Endothelial cell of umbilical vein (primary cell): Measurements from ENCODE around the gene NMNAT3. TPM values are rescaled to one million over a fixed set of nuclear protein-coding genes. Genes with fewer than 3 reads are reported as not detected.

Experiments
- BruUV-seq: library from RNA; stranded (reverse); fragments of 400-500 nt; replicated peaks from 2 replicates; lab custom pipeline; 2021; lab: Mats Ljungman, UMichigan
- CTCF ChIA-PET: fragments of 300-600, 350-600 bp; sonication (Branson Sonifier 250); formaldehyde crosslinking; loops from one replicate; lab custom pipeline; 2021; ENCODE audit warnings: antibody characterized with exemption, inconsistent platforms; lab: Charles Lee
- POLR2A ChIA-PET: fragments of 300-600, 350-600 bp; sonication (Branson Sonifier 250); formaldehyde crosslinking; loops from one replicate; lab custom pipeline; 2021; ENCODE audit warnings: antibody characterized with exemption, inconsistent platforms; lab: Charles Lee
- DNase-seq: peaks from one replicate; pipeline ENCODE4 v3.0.0-alpha.2; 2011; ENCODE audit warnings: low read depth, low spot score
- FAIRE-seq: peaks from 2 replicates; lab custom pipeline; 2011; peaks lifted over from hg19 to GRCh38; lab: Jason Lieb, UNC
- H2AFZ ChIP-seq: 2 replicates; pipeline ENCODE4 v1.6.0; 2012; ENCODE audit warnings: low read depth, low read length, control low read depth, inconsistent platforms
- H3K27ac ChIP-seq: 2 replicates; pipeline ENCODE4 v1.5.1; 2011; ENCODE audit warnings: low read depth, mild to moderate bottlenecking, control low read depth, low read length, moderate library complexity; ENCODE audit not compliant: insufficient read depth
- H3K27me3 ChIP-seq, 2 experiments: 2 replicates each; pipeline versions ENCODE4 v1.6.0 to v1.6.1; 2011; ENCODE audit warnings: low read length in 2 of 2, mixed read lengths in 1 of 2; ENCODE audit not compliant: control insufficient read depth in 2 of 2, insufficient read depth in 2 of 2
- H3K36me3 ChIP-seq, 2 experiments: 2 replicates in 1 of 2; 3 replicates in 1 of 2; pipeline ENCODE4 v1.5.1; 2011; ENCODE audit warnings: low read length in 2 of 2, mild to moderate bottlenecking in 1 of 2, moderate library complexity in 1 of 2; ENCODE audit not compliant: control insufficient read depth in 2 of 2, insufficient read depth in 2 of 2; ENCODE audit errors: extremely low read depth in 1 of 2
- H3K4me1 ChIP-seq: 3 replicates; pipeline ENCODE4 v1.5.1; 2011; ENCODE audit warnings: mild to moderate bottlenecking, low read length; ENCODE audit not compliant: control insufficient read depth, insufficient read depth; ENCODE audit errors: extremely low read depth
- H3K4me2 ChIP-seq: 2 replicates; pipeline ENCODE4 v1.6.1; 2011; ENCODE audit warnings: low read length, control low read depth, mixed read lengths; ENCODE audit not compliant: insufficient read depth
- H3K4me3 ChIP-seq, 3 experiments: fragments of 200-600 bp in 1 of 3; sonication (generic), shearing (Covaris generic) in 1 of 3; replicated peaks in 1 of 3; 2 replicates each; pipeline ENCODE4 v1.5.1; 2011 to 2016; ENCODE audit warnings: control low read depth in 3 of 3, low read length in 3 of 3, mild to moderate bottlenecking in 2 of 3, inconsistent platforms in 1 of 3, low read depth in 1 of 3, moderate library complexity in 1 of 3; ENCODE audit not compliant: insufficient read depth in 1 of 3
- H3K79me2 ChIP-seq: 2 replicates; pipeline ENCODE4 v1.6.0; 2012; ENCODE audit warnings: low read length, inconsistent platforms; ENCODE audit not compliant: control insufficient read depth, insufficient read depth
- H3K9ac ChIP-seq: replicated peaks from 2 replicates; pipeline ENCODE3; 2011; ENCODE audit warnings: low read length, control low read depth; ENCODE audit not compliant: insufficient read depth; ENCODE audit errors: extremely low read depth
- H3K9me1 ChIP-seq: replicated peaks from 3 replicates; pipeline ENCODE4 v1.6.0; 2011; ENCODE audit warnings: mild to moderate bottlenecking, low read length; ENCODE audit not compliant: control insufficient read depth, insufficient read depth; ENCODE audit errors: extremely low read depth
- H3K9me3 ChIP-seq: replicated peaks from 2 replicates; pipeline ENCODE4 v1.5.1; 2012; ENCODE audit warnings: low read length, inconsistent platforms; ENCODE audit not compliant: control insufficient read depth, insufficient read depth
- H4K20me1 ChIP-seq: replicated peaks from 2 replicates; pipeline ENCODE3; 2011; ENCODE audit warnings: mild to moderate bottlenecking, low read length; ENCODE audit not compliant: control insufficient read depth, insufficient read depth; ENCODE audit errors: extremely low read depth
- EZH2 ChIP-seq: IDR thresholded peaks from 2 replicates; pipeline ENCODE4 v1.6.1; 2012; ENCODE audit warnings: borderline replicate concordance, low read depth, mild to moderate bottlenecking, moderate library complexity, low read length, inconsistent platforms; ENCODE audit not compliant: severe bottlenecking
- GATA2 ChIP-seq: IDR thresholded peaks from 2 replicates; pipeline ENCODE4 v1.7.0; 2011; ENCODE audit warnings: low read depth, mild to moderate bottlenecking, moderate library complexity, mixed read lengths, low read length; ENCODE audit not compliant: insufficient read length, insufficient read depth
- JUN ChIP-seq: IDR thresholded peaks from 2 replicates; pipeline ENCODE4 v1.6.1; 2011; ENCODE audit warnings: borderline replicate concordance, low read depth; ENCODE audit not compliant: insufficient read length, insufficient read depth
- POLR2A ChIP-seq: IDR thresholded peaks from 2 replicates; pipeline ENCODE4 v1.6.1; 2012; ENCODE audit warnings: low read depth, mild to moderate bottlenecking, control low read depth, low read length
- POLR2AphosphoS5 ChIP-seq: IDR thresholded peaks from 2 replicates; pipeline ENCODE4 v1.6.1; 2012; ENCODE audit warnings: low read depth, mild to moderate bottlenecking, control low read depth, low read length, moderate library complexity; ENCODE audit not compliant: insufficient read depth
- dilution Hi-C: fragments of 300-500 bp; cut with MboI; formaldehyde crosslinking; loops from one replicate; pipeline ENCODE4 v1.15.0; 2019; ENCODE audit warnings: low sequenced_read_pairs; ENCODE audit not compliant: extremely low pct_ligation_motif_present
- intact Hi-C: fragments of 100-400 bp; cut with micrococcal nuclease; formaldehyde crosslinking; loops from one replicate; pipeline ENCODE4 v1.10.0; 2022
- polyA plus RNA-seq, 4 experiments: library from polyadenylated mRNA; depleted of rRNA in 3 of 4; stranded (reverse) in 3 of 4; unstranded in 1 of 4; fragments of >200 nt; gene quantifications; 2 replicates each; pipeline versions ENCODE4 v1.2.1 to v1.2.3, GENCODE V29; 2011 to 2012; ENCODE audit warnings: missing spikeins in 1 of 4
- total RNA-seq: library from RNA; stranded (reverse); gene quantifications from 2 replicates; pipeline ENCODE4 v1.2.3, GENCODE V29; 2021
- TF ChIP-seq, protein P1 (sequence below), 2 donors: IDR thresholded peaks; 1 replicate in 1 of 2; 2 replicates in 1 of 2; pipeline ENCODE4 v1.5.1; 2011; ENCODE audit warnings: low read length in 2 of 2, mild to moderate bottlenecking in 2 of 2, moderate library complexity in 2 of 2, control low read depth in 1 of 2, inconsistent platforms in 1 of 2, low read depth in 1 of 2; ENCODE audit not compliant: insufficient read depth in 1 of 2; ENCODE audit errors: extremely low read depth in 1 of 2
- TF ChIP-seq, protein P2 (sequence below): IDR thresholded peaks from 2 replicates; pipeline ENCODE4 v1.6.1; 2011; ENCODE audit not compliant: insufficient read depth, insufficient read length

The NMNAT3 gene
- total and polyA plus RNA-seq, 2 donors (not counting 3 experiments of a cell fraction or from before 2014, with no cell fraction given) = 0.59 to 0.60 TPM

DNA sequence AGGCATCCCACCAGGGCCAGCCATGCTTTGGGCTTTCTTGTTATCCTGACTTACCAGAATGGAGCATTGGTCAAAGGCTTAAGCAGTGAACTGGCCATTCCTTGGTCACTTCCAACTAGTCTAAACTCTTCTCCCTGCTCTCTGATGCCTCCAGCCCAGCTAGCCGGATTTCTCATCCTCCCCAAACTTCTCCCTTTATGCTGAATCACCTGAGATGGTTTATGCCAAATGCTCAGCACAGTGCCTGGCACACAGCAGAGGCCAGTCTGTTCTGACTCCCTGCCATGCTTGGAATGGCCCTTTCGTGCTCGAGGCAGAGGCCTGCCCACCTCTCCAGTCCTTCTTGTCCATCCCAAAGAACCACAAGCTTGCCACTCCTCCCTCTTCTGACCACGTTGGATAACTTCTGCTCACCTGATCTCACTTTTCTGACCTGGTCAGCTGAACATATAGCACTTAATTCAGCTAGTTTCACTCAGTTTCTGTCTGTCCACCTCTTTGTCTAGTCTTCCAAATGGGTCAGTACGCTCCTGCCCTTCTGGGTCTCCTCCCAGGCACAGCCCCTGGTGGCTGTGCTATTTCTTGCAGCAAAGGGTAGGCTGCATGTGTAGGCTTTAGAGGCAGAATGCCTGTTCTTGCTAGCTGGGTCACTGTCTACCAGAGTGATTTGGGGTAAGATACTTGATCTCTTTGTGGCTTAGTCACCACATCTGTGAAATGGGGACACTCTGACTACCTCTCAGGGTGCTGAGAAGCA lies 136.1 kb downstream of the NMNAT3 start:
- Histone ChIP-seq H3K9me1 (no peaks in the 10 kb centered on the region), H3K27me3 (no peaks in the 10 kb centered on the region), H3K36me3 (no peaks in the 10 kb centered on the region), H3K9me3 (no peaks in the 10 kb centered on the region), H3K79me2 (no peaks in the 10 kb centered on the region), H3K4me2 (no peak overlapping the region), H4K20me1 (no peaks in the 10 kb centered on the region), H2AFZ (no peak overlapping the region), H3K4me3 (no peak overlapping the region), H3K9ac (no peak overlapping the region), H3K27ac (no peak overlapping the region), H3K4me1 (peaks cover 11% of the 10 kb centered on the region)
- ChIA-PET POLR2A (no interaction called here), CTCF (interaction anchor here (1.3 kb wide), 1 partner anchor 20 kb away, joined by 3 read pairs; no protein-coding TSS in a partner anchor)
- DNase-seq (no peak), FAIRE-seq (no peak)
- TF ChIP-seq JUN = no peak
- intact Hi-C loops (no loop called here), dilution Hi-C loops (no loop called here)
- BruUV-seq = no TSS peak

GRCh38 chr3:139540651-139541531 lies 136.9 kb downstream of the NMNAT3 start:
- ChIA-PET POLR2A (no interaction called here), CTCF (no interaction called here)
- Histone ChIP-seq H3K9ac (no peak overlapping the region), H3K27ac (no peak overlapping the region), H3K9me3 (no peaks in the 10 kb centered on the region), H3K4me3 (no peak overlapping the region), H2AFZ (no peak overlapping the region), H3K4me1 (peaks cover 11% of the 10 kb centered on the region), H3K36me3 (no peaks in the 10 kb centered on the region), H3K4me2 (no peak overlapping the region), H3K9me1 (no peaks in the 10 kb centered on the region), H3K79me2 (no peaks in the 10 kb centered on the region), H3K27me3 (no peaks in the 10 kb centered on the region), H4K20me1 (no peaks in the 10 kb centered on the region)
- FAIRE-seq = no peak
- no TSS peak for BruUV-seq
- dilution Hi-C loops (no loop called here), intact Hi-C loops (no loop called here)
- TF ChIP-seq GATA2 (no peak), JUN (no peak), POLR2AphosphoS5 (no peak), POLR2A (no peak), EZH2 (no peak)
- TF ChIP-seq, protein P1, sequence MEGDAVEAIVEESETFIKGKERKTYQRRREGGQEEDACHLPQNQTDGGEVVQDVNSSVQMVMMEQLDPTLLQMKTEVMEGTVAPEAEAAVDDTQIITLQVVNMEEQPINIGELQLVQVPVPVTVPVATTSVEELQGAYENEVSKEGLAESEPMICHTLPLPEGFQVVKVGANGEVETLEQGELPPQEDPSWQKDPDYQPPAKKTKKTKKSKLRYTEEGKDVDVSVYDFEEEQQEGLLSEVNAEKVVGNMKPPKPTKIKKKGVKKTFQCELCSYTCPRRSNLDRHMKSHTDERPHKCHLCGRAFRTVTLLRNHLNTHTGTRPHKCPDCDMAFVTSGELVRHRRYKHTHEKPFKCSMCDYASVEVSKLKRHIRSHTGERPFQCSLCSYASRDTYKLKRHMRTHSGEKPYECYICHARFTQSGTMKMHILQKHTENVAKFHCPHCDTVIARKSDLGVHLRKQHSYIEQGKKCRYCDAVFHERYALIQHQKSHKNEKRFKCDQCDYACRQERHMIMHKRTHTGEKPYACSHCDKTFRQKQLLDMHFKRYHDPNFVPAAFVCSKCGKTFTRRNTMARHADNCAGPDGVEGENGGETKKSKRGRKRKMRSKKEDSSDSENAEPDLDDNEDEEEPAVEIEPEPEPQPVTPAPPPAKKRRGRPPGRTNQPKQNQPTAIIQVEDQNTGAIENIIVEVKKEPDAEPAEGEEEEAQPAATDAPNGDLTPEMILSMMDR (IDR thresholded peaks at IDR 0.05; ENCODE audit: extremely low read depth in 1 of 2, insufficient read depth in 1 of 2, low read depth in 1 of 2, low read length in 2 of 2) = no peak
- TF ChIP-seq, protein P2, sequence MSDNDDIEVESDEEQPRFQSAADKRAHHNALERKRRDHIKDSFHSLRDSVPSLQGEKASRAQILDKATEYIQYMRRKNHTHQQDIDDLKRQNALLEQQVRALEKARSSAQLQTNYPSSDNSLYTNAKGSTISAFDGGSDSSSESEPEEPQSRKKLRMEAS = no peak
- DNase-seq = no peak
